GM19238 (cell line): ENCODE measurements around the gene LPXN.
"Not testable (repeated sequence)": the region's sequence is repeated elsewhere in the genome, so short reads cannot be mapped to it uniquely, and the experiment has no call there.

Source experiments
- DNase-seq: peaks from one replicate; pipeline ENCODE4 v3.0.0; 2011; ENCODE audit warnings: low spot score; ENCODE audit not compliant: insufficient read length

LPXN gene

GRCh38 chr11:58579192-58580129 lies 3.8 kb upstream of the LPXN start:
- peak; percentile 45 for DNase-seq

GRCh38 chr11:58578635-58579191 lies 3.1 kb upstream of the LPXN start, which contains the start of gene ZFP91:
ZFP91 (plus strand) TSS chr11:58579063; CDS start chr11:58579282, 219 bp downstream.
- DNase-seq, result peak; percentile 57

GRCh38 chr11:58578136-58578634 lies 2.5 kb upstream of the LPXN start:
- no peak for DNase-seq

- no peak for DNase-seq
Observed at GRCh38 chr11:58577555-58578135, 2.0 kb upstream of the LPXN start.

- DNase-seq, result no peak
Observed at GRCh38 chr11:58576887-58577471, 1.3 kb upstream of the LPXN start.

- no peak for DNase-seq
Observed at GRCh38 chr11:58574881-58575280, 775 bp downstream of the LPXN start.

- no peak for DNase-seq
Observed at GRCh38 chr11:58573451-58574104, 2.1 kb downstream of the LPXN start.

GRCh38 chr11:58572906-58573305 lies 2.8 kb downstream of the LPXN start:
- not testable (repeated sequence) for DNase-seq

GRCh38 chr11:58567889-58568512 lies 7.7 kb downstream of the LPXN start:
- no peak for DNase-seq

GRCh38 chr11:58564231-58564630 lies 11.4 kb downstream of the LPXN start:
- no peak for DNase-seq

GRCh38 chr11:58562375-58562800 lies 13.3 kb downstream of the LPXN start:
- DNase-seq, result no peak

- DNase-seq, result no peak
Observed at GRCh38 chr11:58561394-58562098, 14.1 kb downstream of the LPXN start.

- DNase-seq, result no peak
Observed at GRCh38 chr11:58560842-58561241, 14.8 kb downstream of the LPXN start.

- DNase-seq, result no peak
Observed at GRCh38 chr11:58549644-58550043, 26.0 kb downstream of the LPXN start.

- DNase-seq, result no peak
Observed at GRCh38 chr11:58546841-58547240, 28.8 kb downstream of the LPXN start.

GRCh38 chr11:58531865-58532341 lies 43.8 kb downstream of the LPXN start:
- DNase-seq, result no peak

GRCh38 chr11:58530236-58530635 lies 45.4 kb downstream of the LPXN start:
- DNase-seq, result no peak

GRCh38 chr11:58527429-58527828 lies 48.2 kb downstream of the LPXN start:
- DNase-seq, result no peak

GRCh38 chr11:58526721-58527120 lies 48.9 kb downstream of the LPXN start:
- no peak for DNase-seq

- peak; percentile 30 for DNase-seq
Observed at GRCh38 chr11:58525037-58525614, 50.5 kb downstream of the LPXN start.
